T-cell (primary cell): ENCODE data around the gene RPL29. TPM values are rescaled to one million over a fixed set of nuclear protein-coding genes. Genes with fewer than 3 reads are reported as not detected.

Experiments
- ATAC-seq, 4 experiments: fragments of 200-7000 bp in 3 of 4; fragments of 150-1000 bp in 1 of 4; cut with Tn5 transposase; replicated peaks in 1 of 4; 1 replicate in 3 of 4; 2 replicates in 1 of 4; pipeline ENCODE4 v1.10.0; 2021; ENCODE audit warnings: moderate library complexity in 3 of 4, mild to moderate bottlenecking in 2 of 4, moderate number of reproducible peaks in 1 of 4
- CTCF ChIA-PET, 2 donors: fragments of 300-600 bp; sonication (Branson Sonifier 250); formaldehyde crosslinking; loops; one replicate each; lab custom pipeline; 2022; ENCODE audit warnings: antibody characterized with exemption in 2 of 2; lab: Charles Lee
- POLR2A ChIA-PET, 2 donors: fragments of 300-600 bp; sonication (Branson Sonifier 250); formaldehyde crosslinking; loops; one replicate each; lab custom pipeline; 2022; ENCODE audit warnings: antibody characterized with exemption in 2 of 2; lab: Charles Lee
- DNase-seq, 35 experiments: peaks; one replicate each; pipeline versions ENCODE4 v3.0.0 to v3.0.0-alpha.2; 2013 to 2023
- H3K27ac ChIP-seq: one replicate; pipeline ENCODE4 v1.5.1; 2013; ENCODE audit warnings: low read length
- H3K27me3 ChIP-seq, 2 experiments: replicated peaks in 1 of 2; 1 replicate in 1 of 2; 2 replicates in 1 of 2; pipeline versions ENCODE4 v1.6.1 to v1.7.0; 2013; ENCODE audit warnings: low read length in 1 of 2, mixed read lengths in 1 of 2; ENCODE audit not compliant: control insufficient read depth in 2 of 2, insufficient read depth in 2 of 2; ENCODE audit errors: extremely low read depth in 1 of 2
- H3K36me3 ChIP-seq, 2 donors: 1 replicate in 1 of 2; 2 replicates in 1 of 2; pipeline versions ENCODE4 v1.6.1 to v1.7.0; 2013; ENCODE audit warnings: low read length in 1 of 2; ENCODE audit not compliant: control insufficient read depth in 2 of 2, insufficient read depth in 1 of 2; ENCODE audit errors: extremely low read depth in 1 of 2
- H3K4me1 ChIP-seq, 2 experiments: 1 replicate in 1 of 2; 2 replicates in 1 of 2; pipeline versions ENCODE4 v1.6.1 to v1.7.0; 2013; ENCODE audit warnings: low read length in 2 of 2, mixed read lengths in 1 of 2; ENCODE audit not compliant: insufficient read depth in 2 of 2, control insufficient read depth in 1 of 2; ENCODE audit errors: extremely low read depth in 1 of 2
- H3K4me3 ChIP-seq, 2 donors: 1 replicate in 1 of 2; 2 replicates in 1 of 2; pipeline versions ENCODE4 v1.5.1 to v1.7.0; 2013; ENCODE audit warnings: mild to moderate bottlenecking in 2 of 2, low read length in 1 of 2, moderate library complexity in 1 of 2; ENCODE audit not compliant: control insufficient read depth in 1 of 2; ENCODE audit errors: extremely low read depth in 1 of 2
- H3K9me3 ChIP-seq: 2 replicates; pipeline ENCODE4 v1.7.0; 2013
- H3K27ac Mint-ChIP-seq, 2 donors: one replicate each; pipeline ENCODE4 v1.8.0; 2020 to 2021; ENCODE audit warnings: mild to moderate bottlenecking in 2 of 2, mixed read lengths in 2 of 2
- H3K27me3 Mint-ChIP-seq, 2 donors: one replicate each; pipeline ENCODE4 v1.8.0; 2021 to 2022; ENCODE audit warnings: mixed read lengths in 2 of 2
- H3K36me3 Mint-ChIP-seq: one replicate; pipeline ENCODE4 v1.8.0; 2021; ENCODE audit warnings: mixed read lengths
- H3K4me1 Mint-ChIP-seq, 3 donors: one replicate each; pipeline ENCODE4 v1.8.0; 2020 to 2022; ENCODE audit warnings: mixed read lengths in 3 of 3, mild to moderate bottlenecking in 1 of 3
- H3K4me3 Mint-ChIP-seq, 3 donors: one replicate each; pipeline ENCODE4 v1.8.0; 2020 to 2022; ENCODE audit warnings: mild to moderate bottlenecking in 3 of 3, mixed read lengths in 3 of 3, moderate library complexity in 3 of 3
- H3K9me3 Mint-ChIP-seq, 3 donors: one replicate each; pipeline ENCODE4 v1.8.0; 2020 to 2022; ENCODE audit warnings: mixed read lengths in 3 of 3
- WGBS: methylation state at CpG from one replicate; pipeline ENCODE4 v1.1.5; 2013; ENCODE audit warnings: missing lambda C conversion rate; ENCODE audit not compliant: insufficient coverage; 5-methylcytosine and 5-hydroxymethylcytosine counted together
- total RNA-seq, 35 experiments: library from RNA in 6 of 35; stranded (reverse) in 6 of 35; fragments of 120-200 nt in 1 of 35; gene quantifications; one replicate each; pipeline versions ENCODE4 v1.2.1 to v1.2.4 and lab custom pipeline; 2013 to 2026

RPL29 gene
- total RNA-seq, 5 donors from 2014 or later (not counting 1 experiment from before 2014, with no cell fraction given): 1,518 to 1,711 (median 1,629) TPM

DNA sequence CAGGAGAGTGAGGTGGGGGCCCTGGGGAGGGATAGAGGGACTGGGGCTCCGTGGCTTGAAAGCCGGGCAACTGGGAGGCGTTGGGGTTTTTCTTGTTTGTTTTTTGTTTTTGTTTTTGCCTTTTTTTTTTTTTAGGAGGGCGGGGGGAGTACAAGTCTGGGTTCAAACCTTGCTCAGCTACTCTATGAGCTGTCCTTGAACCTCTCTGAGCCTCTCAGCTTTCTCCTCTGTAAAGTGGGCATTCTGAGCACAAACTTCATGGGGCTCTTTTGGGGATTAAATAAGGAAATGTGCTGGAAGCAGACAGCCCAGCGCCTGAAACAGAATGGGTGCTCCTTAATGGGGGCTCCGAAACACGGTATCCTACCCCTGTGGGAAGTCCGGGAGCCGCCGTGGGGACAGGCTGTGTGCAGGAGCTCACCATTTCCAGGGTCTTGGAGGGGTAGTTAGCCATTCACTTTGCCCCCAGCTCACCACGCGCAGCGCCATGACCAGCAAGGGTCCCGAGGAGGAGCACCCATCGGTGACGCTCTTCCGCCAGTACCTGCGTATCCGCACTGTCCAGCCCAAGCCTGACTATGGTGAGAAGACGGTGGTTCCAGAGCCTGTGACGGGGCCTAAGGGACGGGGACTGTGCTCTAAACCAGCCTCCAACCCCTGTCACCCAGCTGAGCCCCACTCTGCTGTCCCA lies 12.0 kb downstream of the RPL29 start:
- Histone ChIP-seq H3K4me1 (peaks cover 4 to 32% of the 10 kb centered on the region in 2 experiments), H3K27me3 (no peaks in the 10 kb centered on the region), H3K27ac (peak overlapping the region; percentile 79), H3K9me3 (no peaks in the 10 kb centered on the region), H3K36me3 (peaks cover 2% of the 10 kb centered on the region in 2 donors), H3K4me3 (peak overlapping the region; percentile 69 to 72)
- peak overlapping the region; percentile 85 to 95 (median 89) for H3K4me3 Mint-ChIP-seq
- H3K4me1 Mint-ChIP-seq: peaks cover 20 to 26% (median 25%) of the 10 kb centered on the region in 3 donors
- H3K27ac Mint-ChIP-seq: peak overlapping the region; percentile 91 to 97
- H3K36me3 Mint-ChIP-seq: no peaks in the 10 kb centered on the region
- ATAC-seq (no peak), DNase-seq (no peak)
- WGBS: 87% methylated on average over 19 of the region's 22 CpGs
- no peaks in the 10 kb centered on the region for H3K27me3 Mint-ChIP-seq
- H3K9me3 Mint-ChIP-seq: no peaks in the 10 kb centered on the region
- ChIA-PET POLR2A (interaction anchor here in 1 of 2 donors (1.7 kb wide), 1 partner anchor 12 kb away, joined by 5 read pairs; the partner anchor contains the start of gene RPL29), CTCF (interaction anchor here in 1 of 2 donors (0.7 to 1.8 kb wide), 4 partner anchors 10 to 950 kb away, joined by 3 to 16 read pairs (median 5); partner anchors contain the start of genes ABHD14B, PARP3, POC1A and RRP9)

- POLR2A ChIA-PET: interaction anchor here in 1 of 2 donors (0.6 to 1.7 kb wide), 3 partner anchors 12 to 608 kb away, joined by 3 to 5 read pairs (median 3); partner anchors contain the start of gene RPL29
- under 1% methylated on average over 67 of the region's 68 CpGs for WGBS
- H3K36me3 Mint-ChIP-seq: no peaks in the 10 kb centered on the region
These were observed 12.7 kb downstream of the RPL29 start, which contains the start of gene ACY1 for GRCh38 chr3:51982838-51983577. Gene ACY1 (plus strand): TSS chr3:51983535. CDS start chr3:51984065, 530 bp downstream.

DNA sequence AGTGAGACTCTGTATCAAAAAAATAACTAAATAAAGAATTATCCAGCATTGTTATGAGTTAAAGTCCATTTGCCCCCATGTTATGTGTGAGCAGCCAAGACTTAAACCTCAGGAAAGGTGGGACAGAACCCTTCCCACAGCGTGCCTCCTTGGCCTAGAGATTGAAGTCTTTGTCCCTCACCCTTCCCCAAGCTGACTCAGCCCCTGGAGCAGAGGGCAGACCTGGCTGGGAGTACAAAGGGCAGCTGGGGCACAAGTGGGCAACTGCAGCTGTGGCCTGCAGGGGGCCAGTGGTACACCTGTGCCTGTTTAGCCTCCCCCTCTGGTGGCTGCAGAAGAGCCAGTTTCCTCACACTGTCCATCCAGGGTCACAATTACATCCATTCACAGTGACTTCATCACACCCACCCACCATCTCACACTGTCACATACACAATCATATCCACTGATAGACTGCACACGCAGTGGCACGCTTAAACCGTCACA lies 13.3 kb downstream of the RPL29 start:
- Histone ChIP-seq H3K9me3 (no peaks in the 10 kb centered on the region), H3K27ac (peak overlapping the region; percentile 65), H3K4me1 (peaks cover 4 to 39% of the 10 kb centered on the region in 2 experiments), H3K4me3 (peak overlapping the region; percentile 69 to 72), H3K27me3 (no peaks in the 10 kb centered on the region), H3K36me3 (peaks cover 2% of the 10 kb centered on the region in 2 donors)
- H3K4me1 Mint-ChIP-seq: peaks cover 29 to 32% (median 29%) of the 10 kb centered on the region in 3 donors
- DNase-seq (peak in 5 of 35 experiments; percentile 12 to 50 (median 20)), ATAC-seq (peak; percentile 4 to 34 (median 20))
- ChIA-PET CTCF (interaction anchor here (0.5 to 1.8 kb wide), 5 partner anchors 8 to 14 kb away, joined by 3 to 16 read pairs (median 3); partner anchors contain the start of gene ABHD14B (in 1 of the 2)), POLR2A (interaction anchor here in 1 of 2 donors (0.6 to 1.7 kb wide), 3 partner anchors 13 to 608 kb away, joined by 3 to 5 read pairs (median 3); partner anchors contain the start of gene RPL29)
- H3K27me3 Mint-ChIP-seq: no peaks in the 10 kb centered on the region
- H3K9me3 Mint-ChIP-seq: no peaks in the 10 kb centered on the region
- H3K4me3 Mint-ChIP-seq: peak overlapping the region; percentile 85 to 95 (median 89)
- 10% methylated on average over 3 of the region's 4 CpGs for WGBS
- no peaks in the 10 kb centered on the region for H3K36me3 Mint-ChIP-seq
- peak overlapping the region; percentile 96 to 97 for H3K27ac Mint-ChIP-seq

More at GRCh38 chr3:51982838-51983577, 12.7 kb downstream of the RPL29 start, which contains the start of gene ACY1:
- Mint-ChIP-seq H3K4me1 (peaks cover 23 to 26% (median 25%) of the 10 kb centered on the region in 3 donors), H3K27ac (peak within 1 kb of the TSS; percentile 96 to 97), H3K4me3 (peak within 1 kb of the TSS; percentile 85 to 95 (median 89)), H3K9me3 (no peaks in the 10 kb centered on the region), H3K27me3 (no peaks in the 10 kb centered on the region)
- DNase-seq (peak in 34 of 35 experiments; percentile 37 to 74 (median 52)), ATAC-seq (peak; percentile 77 to 87 (median 81))
- CTCF ChIA-PET: interaction anchor here (0.5 to 1.8 kb wide), 7 partner anchors 9 to 172 kb away, joined by 3 to 16 read pairs (median 3); partner anchors contain the start of genes ABHD14B (in 1 of the 2), PARP3 (in 1 of the 2), POC1A (in 1 of the 2) and RRP9 (in 1 of the 2)
- H3K9me3 ChIP-seq: no peaks in the 10 kb centered on the region
- H3K4me1 ChIP-seq: peaks cover 4 to 33% of the 10 kb centered on the region in 2 experiments
- H3K4me3 ChIP-seq: peak within 1 kb of the TSS; percentile 69 to 72
- H3K36me3 ChIP-seq: peaks cover 2% of the 10 kb centered on the region in 2 donors
- H3K27me3 ChIP-seq: no peaks in the 10 kb centered on the region
- peak within 1 kb of the TSS; percentile 79 for H3K27ac ChIP-seq

DNA sequence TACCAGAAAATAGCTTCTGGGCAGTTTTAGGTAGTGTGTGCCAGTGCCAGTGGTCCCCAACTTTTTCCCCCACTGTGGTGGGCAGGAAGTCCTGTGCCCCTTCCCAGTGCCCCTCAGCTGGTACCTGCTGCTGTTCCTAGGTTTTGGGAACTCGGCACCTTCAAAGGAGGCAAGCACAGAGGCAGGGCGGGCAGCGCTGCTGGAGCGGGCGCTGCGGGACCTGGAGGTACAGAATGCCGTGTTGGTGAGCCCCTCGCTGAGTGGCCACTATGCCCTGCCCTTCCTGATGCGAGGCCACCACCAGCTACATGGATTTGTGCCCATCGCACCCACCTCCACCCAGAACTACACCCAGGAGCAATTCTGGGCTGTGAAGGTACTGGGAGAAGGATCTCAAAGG lies 15.4 kb downstream of the RPL29 start:
- no peaks in the 10 kb centered on the region for H3K27me3 Mint-ChIP-seq
- peaks cover 46 to 48% (median 48%) of the 10 kb centered on the region in 3 donors for H3K4me1 Mint-ChIP-seq
- H3K4me1 ChIP-seq: peaks cover 8 to 59% of the 10 kb centered on the region in 2 experiments
- H3K9me3 Mint-ChIP-seq: no peaks in the 10 kb centered on the region
- no peak overlapping the region for H3K27ac Mint-ChIP-seq
- H3K27me3 ChIP-seq: no peaks in the 10 kb centered on the region
- no peaks in the 10 kb centered on the region for H3K9me3 ChIP-seq
- H3K4me3 ChIP-seq: no peak overlapping the region
- CTCF ChIA-PET: no interaction called here
- peaks cover 2% of the 10 kb centered on the region in 2 donors for H3K36me3 ChIP-seq
- POLR2A ChIA-PET: no interaction called here
- no peak overlapping the region for H3K27ac ChIP-seq
- no peak overlapping the region for H3K4me3 Mint-ChIP-seq
- DNase-seq: no peak
- no peak for ATAC-seq
- no peaks in the 10 kb centered on the region for H3K36me3 Mint-ChIP-seq
- WGBS: no CpG with 5 or more reads among the region's 10 CpGs

- Histone ChIP-seq H3K27me3 (no peaks in the 10 kb centered on the region), H3K4me1 (peaks cover 16 to 67% of the 10 kb centered on the region in 2 experiments), H3K36me3 (peaks cover 2% of the 10 kb centered on the region in 2 donors), H3K27ac (no peak overlapping the region), H3K4me3 (no peak overlapping the region), H3K9me3 (no peaks in the 10 kb centered on the region)
- no peaks in the 10 kb centered on the region for H3K36me3 Mint-ChIP-seq
- H3K4me1 Mint-ChIP-seq: peaks cover 50 to 68% (median 52%) of the 10 kb centered on the region in 3 donors
- no peaks in the 10 kb centered on the region for H3K9me3 Mint-ChIP-seq
- H3K27ac Mint-ChIP-seq: peak overlapping the region in 1 of 2 donors; percentile 52
- CTCF ChIA-PET: no interaction called here
- H3K27me3 Mint-ChIP-seq: no peaks in the 10 kb centered on the region
- POLR2A ChIA-PET: interaction anchor here in 1 of 2 donors (0.5 kb wide), 1 partner anchor 610 kb away, joined by 3 read pairs; no protein-coding TSS in a partner anchor
- no peak for DNase-seq
- no peak overlapping the region for H3K4me3 Mint-ChIP-seq
- 92% methylated on average over 3 of the region's 4 CpGs for whole genome bisulfite sequencing
- ATAC-seq: no peak
These were observed 17.6 kb downstream of the RPL29 start for GRCh38 chr3:51978143-51978502.
